Adrenal gland (tissue), 5 donors: Measurements from ENCODE around the gene SF3B4.

Experiments
- CTCF ChIP-seq, 6 experiments: fragments of 450-650 bp in 4 of 6; fragments of 200-600 bp in 2 of 6; sonication (generic) in 1 of 6; IDR thresholded peaks; 1 replicate in 5 of 6; 2 replicates in 1 of 6; pipeline versions ENCODE4 v1.5.1 to v1.8.0; 2016 to 2021; ENCODE audit warnings: antibody characterized with exemption in 6 of 6, mild to moderate bottlenecking in 2 of 6, moderate library complexity in 1 of 6
- POLR2A ChIP-seq, 2 donors: fragments of 450-650 bp; IDR thresholded peaks; one replicate each; pipeline ENCODE4 v1.6.1; 2017; ENCODE audit warnings: antibody characterized with exemption in 2 of 2, mild to moderate bottlenecking in 2 of 2, moderate library complexity in 1 of 2
- donor health status: DM: no; HTN: no; CAD: no.

- TF ChIP-seq POLR2A (IDR thresholded peaks at IDR 0.05) (no peak), CTCF (IDR thresholded peaks at IDR 0.05) (no peak)
These were observed 22.3 kb upstream of the SF3B4 start for GRCh38 chr1:149949911-149950310.
